Fibroblast of the aortic adventitia (primary cell): ENCODE measurements around the gene ZNF597. TPM values are rescaled to one million over a fixed set of nuclear protein-coding genes. Genes with fewer than 3 reads are reported as not detected.
"Not testable (repeated sequence)": the region's sequence is repeated elsewhere in the genome, so short reads cannot be mapped to it uniquely, and the experiment has no call there.

Experiments
- DNase-seq: peaks from one replicate; pipeline ENCODE4 v3.0.0-alpha.2; 2010; ENCODE audit warnings: low read depth
- H3K4me3 ChIP-seq: 2 replicates; pipeline ENCODE4 v1.5.1; 2011; ENCODE audit warnings: low read depth, mild to moderate bottlenecking, control low read depth, low read length, moderate library complexity
- CTCF ChIP-seq: IDR thresholded peaks from 2 replicates; pipeline ENCODE4 v1.5.1; 2011; ENCODE audit warnings: mild to moderate bottlenecking, low read length, control low read depth, inconsistent platforms; ENCODE audit not compliant: insufficient read depth
- total RNA-seq: library from RNA; depleted of rRNA; stranded (reverse); fragments of >200 nt; gene quantifications from 2 replicates; pipeline ENCODE4 v1.2.3, GENCODE V29; 2012; ENCODE audit warnings: low replicate concordance

ZNF597 gene
- total RNA-seq, 1 donor: 2.8 TPM

DNA sequence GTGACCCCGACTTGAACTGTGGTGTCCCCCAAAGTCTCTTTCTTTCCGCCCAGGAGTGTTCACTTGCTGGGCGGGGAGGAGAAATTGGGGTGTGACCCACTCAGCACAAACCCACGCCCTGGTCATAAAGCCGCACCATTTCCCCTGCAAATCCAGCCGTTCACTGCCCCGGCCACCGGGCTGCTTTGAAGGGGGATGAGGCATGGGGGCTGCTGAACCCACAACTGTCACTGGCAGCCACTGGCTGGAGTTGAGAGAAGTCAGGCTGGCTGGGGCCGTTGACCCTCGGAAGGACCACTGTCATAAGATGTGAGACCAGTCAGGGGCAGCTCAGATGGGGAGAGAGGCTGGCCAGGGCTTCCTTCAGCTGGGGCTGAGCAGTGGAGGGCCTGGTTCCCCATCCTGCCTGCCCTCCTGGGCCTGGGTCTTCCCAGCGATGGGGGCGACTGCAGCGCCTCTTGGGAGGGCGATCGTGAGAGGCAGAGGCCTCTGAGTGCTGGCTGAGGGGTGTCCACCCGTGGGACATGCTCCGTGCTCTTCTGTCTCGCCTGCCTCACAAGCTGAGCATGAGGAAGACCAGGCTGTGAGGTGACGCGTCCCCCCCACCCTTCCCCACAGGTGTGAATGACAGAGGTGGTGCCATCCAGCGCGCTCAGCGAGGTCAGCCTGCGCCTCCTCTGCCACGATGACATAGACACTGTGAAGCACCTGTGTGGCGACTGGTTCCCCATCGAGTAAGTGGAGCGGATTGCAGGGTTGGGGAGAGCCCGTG, 32.5 kb upstream of the ZNF597 start:
- no peak for DNase-seq
- TF ChIP-seq CTCF: no peak
- H3K4me3 ChIP-seq: no peak overlapping the region

DNA sequence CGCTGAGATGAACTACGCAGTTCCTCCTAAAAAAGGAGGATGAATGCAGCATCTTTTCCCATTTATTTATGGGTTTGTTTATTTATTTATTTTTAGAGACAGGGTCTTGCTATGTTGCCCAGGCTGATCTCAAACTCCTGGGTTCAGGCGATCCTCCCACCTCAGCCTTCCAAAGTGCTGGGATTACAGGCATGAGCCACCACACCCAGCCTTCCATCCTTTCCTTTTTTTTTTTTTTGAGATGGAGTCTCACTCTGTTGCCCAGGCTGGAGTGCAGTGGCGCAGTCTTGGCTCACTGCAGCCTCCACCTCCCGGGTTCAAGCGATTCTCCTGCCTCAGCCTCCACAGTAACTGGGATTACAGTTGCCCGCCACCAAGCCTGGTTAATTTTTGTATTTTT, 31.6 kb upstream of the ZNF597 start:
- H3K4me3 ChIP-seq, DNase-seq: not testable (repeated sequence)

GRCh38 chr16:3474136-3474779, 31.0 kb upstream of the ZNF597 start:
- no peak overlapping the region for H3K4me3 ChIP-seq
- no peak for DNase-seq
- no peak for TF ChIP-seq CTCF

DNA sequence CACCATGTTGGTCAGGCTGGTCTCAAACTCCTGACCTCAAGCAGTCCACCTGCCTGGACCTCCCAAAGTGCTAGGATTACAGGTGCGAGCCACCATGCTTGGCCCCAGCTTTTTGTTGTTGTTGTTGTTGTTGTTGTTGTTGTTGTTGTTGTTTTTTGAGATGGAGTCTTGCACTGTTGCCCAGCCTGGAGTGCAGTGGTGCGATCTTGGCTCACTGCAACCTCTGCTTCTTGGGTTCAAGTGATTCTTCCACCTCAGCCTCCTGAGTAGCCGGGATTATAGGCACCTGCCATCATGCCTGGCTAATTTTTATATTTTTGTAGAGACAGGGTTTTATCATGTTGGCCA, 30.3 kb upstream of the ZNF597 start:
- DNase-seq, H3K4me3 ChIP-seq: not testable (repeated sequence)

GRCh38 chr16:3472878-3473595, 29.7 kb upstream of the ZNF597 start:
- no peak for TF ChIP-seq CTCF
- DNase-seq: peak; percentile 12
- no peak overlapping the region for H3K4me3 ChIP-seq

DNA sequence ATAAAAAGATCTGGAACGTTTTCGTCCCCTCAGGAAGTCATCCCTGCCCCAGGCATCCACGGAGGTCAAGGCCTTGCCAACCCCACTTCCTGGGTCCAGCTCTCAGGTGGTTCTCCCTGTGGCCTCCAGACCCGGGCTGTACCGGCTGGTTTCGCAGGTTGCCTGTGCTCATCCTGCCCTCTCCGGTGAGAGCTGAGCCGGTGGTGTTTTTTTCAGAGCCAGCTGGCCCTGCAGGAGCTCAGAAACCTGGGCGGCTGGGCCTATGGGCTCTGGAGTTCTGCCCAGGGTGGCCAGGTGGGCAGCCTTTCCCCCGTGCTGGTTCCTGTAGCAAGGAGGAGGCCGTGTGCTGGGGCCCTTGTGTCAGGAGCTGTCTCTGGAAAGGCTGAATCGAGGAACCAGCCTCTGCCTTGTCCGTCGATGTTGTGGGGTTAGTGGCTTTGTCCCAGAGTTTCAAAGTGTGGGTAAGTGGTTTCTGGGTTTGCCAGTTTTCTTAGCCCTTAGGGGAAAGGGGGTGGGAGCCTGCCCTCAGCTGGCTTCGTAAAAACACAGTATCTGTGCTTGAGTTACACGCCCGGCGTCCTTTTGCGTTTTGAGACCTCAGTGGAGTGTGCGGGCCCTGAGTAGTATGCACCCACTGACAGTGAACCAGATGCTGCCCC, 28.3 kb upstream of the ZNF597 start:
- no peak overlapping the region for H3K4me3 ChIP-seq
- TF ChIP-seq CTCF: no peak
- no peak for DNase-seq

DNA sequence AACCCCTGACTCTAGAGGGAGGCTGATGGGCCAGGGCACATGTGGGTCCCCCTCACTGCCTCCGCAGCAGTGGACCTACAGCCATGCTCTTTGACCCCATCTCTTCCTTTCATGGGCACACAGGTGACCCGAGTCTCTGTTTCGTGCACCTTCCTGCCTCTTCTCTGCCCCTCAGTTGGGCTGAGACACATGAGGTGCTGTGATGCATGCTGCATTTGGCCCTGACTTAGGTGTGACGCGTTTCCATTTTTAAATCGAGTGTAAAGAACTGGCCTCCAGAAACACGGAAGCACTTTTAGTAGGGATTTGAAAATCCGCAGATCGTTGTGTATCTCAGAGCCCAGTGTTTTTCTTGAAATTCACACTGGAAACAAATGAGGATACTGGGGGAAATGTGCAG, 27.4 kb upstream of the ZNF597 start:
- no peak for TF ChIP-seq CTCF
- no peak overlapping the region for H3K4me3 ChIP-seq
- DNase-seq: no peak
